Cerebellar cortex (tissue), 1 donor: Measurements from ENCODE around the gene ARV1.
A peak's percentile ranks its signal among the peaks of the same experiment; 100 is the strongest.
"Not testable (repeated sequence)": the region's sequence is repeated elsewhere in the genome, so short reads cannot be mapped to it uniquely, and the experiment has no call there.

Experiments used
- DNase-seq: peaks from one replicate; pipeline ENCODE4 v3.0.0-alpha.2; 2015; ENCODE audit warnings: low spot score

Gene ARV1

DNA sequence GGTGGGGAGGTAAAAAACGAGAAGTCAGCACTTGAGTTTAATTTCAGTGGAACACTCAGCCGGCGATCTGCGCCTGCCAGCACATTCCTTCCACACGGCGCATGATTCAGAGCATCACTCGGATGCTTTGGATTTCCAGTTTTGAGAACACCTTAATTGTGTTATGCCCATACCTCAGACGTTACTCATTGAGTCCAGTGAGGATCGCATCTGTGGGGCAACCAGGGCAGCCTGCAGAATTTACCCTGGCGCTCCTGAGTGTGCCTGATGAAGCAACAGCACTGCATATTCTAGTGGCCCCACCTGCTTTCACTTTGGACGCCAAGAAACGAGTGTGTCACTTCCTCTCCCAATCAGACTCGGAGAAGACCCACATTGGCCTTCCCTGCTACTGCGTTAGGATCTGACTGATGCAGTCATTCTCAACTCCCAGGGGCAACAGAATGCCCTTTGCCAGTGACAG, 41.3 kb downstream of the ARV1 start:
- DNase-seq: no peak

DNA sequence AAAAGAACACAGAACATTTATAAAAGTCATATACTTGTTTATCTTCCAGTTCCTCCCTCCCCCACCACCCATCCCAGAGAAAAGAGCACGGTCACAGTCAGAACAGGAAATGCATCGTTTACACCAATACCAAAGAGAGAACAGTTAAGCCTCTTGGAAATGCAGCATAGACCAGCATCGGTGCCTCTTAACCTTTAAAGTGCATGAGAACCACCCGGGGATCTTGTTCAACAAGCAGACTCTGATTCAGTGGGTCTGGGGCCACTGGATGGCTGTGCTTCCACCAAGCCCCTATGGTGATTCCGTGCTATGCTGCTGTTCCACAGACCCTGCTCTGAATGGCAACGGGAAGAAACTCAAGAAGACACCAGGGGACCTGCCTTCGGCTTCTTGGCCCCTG, 41.9 kb downstream of the ARV1 start:
- DNase-seq: no peak

GRCh38 chr1:231021540-231022031, 42.7 kb downstream of the ARV1 start:
- no peak for DNase-seq

DNA sequence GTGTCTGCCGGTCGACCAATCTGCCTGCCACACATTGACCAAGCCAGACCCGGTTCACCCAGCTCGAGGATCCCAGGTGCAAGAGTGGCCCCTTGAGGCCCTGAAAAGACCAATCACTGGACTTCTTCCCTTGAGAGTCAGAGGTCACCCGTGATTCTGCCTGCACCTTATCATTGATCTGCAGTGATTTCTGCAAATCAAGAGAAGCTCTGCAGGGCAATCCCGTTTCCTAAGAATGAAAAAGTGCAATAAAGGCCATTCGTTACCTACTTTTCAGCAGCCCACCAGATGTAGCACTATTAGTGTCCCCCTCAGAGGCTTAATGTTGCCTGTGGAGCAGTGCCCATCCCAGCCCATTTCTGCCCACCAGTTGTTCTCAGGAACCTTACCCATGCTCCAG, 43.6 kb downstream of the ARV1 start:
- DNase-seq: not testable (repeated sequence)

DNA sequence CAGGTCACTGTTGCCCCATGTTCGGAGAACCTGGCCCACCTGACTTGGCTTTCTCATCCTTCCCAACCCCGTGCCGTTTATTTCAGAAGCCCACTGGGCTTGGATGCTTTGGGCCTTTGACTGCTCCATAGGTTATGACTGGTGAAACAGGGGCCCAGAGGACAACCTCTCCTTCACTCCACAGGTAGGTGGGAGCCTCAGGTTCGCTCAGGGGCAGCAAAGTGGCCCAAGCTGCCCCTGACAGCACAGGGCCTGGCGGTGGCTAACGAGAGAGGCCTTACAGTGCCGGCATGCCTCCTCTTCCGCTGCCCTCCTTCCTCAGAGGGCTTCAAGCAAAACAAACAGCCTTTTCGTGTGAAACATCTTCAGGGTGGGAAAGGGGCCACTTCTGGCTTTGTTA, 44.3 kb downstream of the ARV1 start:
- no peak for DNase-seq

GRCh38 chr1:231026576-231026975, 47.7 kb downstream of the ARV1 start:
- DNase-seq: no peak

- DNase-seq: no peak
Measured at GRCh38 chr1:231027136-231027925, 48.4 kb downstream of the ARV1 start.

GRCh38 chr1:231027971-231028370, 49.1 kb downstream of the ARV1 start:
- no peak for DNase-seq

GRCh38 chr1:231028682-231029081, 49.8 kb downstream of the ARV1 start:
- no peak for DNase-seq

DNA sequence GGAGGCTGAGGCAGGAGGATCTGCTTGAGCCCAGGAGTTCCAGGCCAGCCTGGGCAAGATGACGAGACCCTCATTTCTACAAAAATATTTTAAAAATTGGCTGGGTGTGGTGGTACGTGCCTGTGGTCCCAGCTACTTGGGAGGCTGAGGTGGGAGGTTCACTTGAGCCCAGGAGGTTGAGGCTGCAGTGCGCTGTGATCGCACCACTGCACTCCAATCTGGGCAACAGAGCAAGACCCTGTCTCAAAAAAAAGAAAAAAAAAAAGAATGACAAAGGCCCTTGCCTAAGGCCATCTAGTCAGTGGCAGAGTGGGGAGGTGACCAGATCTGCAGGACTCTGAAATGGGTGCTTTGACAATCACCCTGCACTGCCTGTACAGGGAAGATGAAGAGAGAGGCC, 50.4 kb downstream of the ARV1 start:
- DNase-seq: not testable (repeated sequence)

DNA sequence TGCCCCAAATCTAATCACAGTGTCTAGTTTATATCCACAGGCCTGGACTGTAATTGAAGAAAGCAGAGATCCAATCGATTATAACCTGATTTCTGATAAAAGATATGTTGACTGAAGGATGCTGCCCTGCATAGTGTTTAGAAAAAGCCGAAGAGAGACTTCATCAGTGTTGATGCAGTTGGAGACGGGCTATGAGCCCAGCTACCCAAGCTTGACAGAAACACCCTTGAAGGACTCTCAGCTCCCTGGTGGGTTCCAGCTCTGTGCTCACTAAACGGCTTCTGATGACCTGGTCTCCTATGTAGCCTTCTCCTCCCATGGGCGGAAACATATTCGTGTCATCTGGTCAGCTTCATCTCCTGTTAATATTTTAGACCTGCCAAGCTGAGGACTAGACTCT, 50.9 kb downstream of the ARV1 start:
- no peak for DNase-seq

GRCh38 chr1:231032963-231033362, 54.1 kb downstream of the ARV1 start:
- DNase-seq: peak; percentile 13

DNA sequence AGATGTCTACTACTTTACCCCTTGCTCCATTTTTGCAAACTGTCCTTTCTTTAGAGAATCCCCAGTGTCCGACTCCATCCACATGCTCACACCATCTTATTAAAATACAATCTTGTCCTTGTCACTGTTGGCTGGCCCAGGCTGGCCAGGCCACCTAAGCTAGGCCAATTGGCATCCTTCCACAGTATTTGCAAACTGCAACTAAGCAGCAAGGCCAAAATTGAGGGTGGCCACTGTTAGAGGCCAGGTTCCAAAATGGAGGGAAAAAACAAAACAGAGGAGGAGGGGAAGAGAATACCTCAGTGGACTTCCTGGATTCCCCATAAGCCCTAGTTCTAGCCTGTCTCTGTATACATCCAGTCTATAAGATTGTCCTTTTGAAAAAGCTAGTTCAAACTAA, 56.9 kb downstream of the ARV1 start:
- no peak for DNase-seq

DNA sequence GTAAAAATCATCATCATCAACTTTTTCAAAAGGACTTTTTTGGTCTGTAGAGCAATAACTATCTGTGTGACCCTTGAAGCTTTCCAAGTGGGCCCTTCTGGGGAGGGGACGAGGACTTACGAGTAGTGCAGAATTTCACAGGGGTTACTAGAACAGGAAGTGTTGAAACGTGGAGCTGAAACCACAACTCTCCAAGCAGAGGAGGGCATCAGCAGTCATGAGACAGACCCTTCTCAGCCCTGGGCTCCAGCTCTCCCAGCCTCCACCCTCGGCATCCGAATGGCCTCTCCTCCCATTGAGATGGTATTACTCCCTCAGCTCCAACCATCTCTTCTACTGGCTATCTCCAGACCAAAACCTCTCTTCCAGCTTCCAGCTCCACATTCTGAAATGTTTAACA, 57.5 kb downstream of the ARV1 start:
- DNase-seq: no peak

DNA sequence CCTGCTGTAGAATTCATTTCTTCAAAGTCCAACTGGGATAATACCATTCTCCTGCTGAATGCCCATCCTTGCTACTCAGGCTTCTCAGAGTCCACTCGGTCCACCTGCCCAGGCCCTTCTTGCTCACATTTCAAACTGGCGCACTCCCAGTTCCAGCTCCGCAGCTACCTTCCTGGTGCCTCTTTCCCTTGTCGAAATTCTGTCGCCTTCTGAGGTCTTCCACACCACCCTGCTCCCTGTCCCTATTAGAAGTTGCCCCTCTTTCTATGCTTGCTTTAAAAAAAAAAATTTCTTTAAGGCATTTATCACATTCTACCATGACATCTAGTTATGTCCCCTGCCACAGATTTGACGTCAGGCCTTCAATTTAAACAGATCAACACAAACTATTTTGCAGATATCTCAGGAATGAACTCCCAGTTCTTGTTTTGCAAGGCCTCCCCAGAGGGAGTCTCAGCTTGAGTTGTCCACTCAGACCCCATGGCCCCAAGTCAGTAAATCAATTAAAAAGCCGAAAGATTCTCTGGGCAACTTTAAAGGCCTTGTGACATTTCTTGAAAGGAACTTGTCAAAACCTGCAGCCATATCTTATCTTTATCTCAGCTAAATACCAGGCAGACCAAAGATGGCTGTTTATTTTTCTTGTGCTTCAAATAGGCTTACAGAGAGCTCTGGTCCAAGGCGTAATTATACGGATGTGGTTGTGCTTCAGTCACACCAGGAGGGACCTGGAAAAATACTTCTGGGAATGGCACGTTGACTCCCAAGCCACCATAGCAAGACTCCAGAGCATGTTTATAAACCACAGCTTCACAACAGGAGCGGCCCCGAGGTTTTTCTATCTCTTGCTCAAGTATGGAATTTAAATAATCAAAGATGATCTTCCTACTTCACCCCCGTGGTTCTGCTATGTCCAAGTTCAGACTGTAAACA, 59.0 kb downstream of the ARV1 start:
- DNase-seq: no peak

DNA sequence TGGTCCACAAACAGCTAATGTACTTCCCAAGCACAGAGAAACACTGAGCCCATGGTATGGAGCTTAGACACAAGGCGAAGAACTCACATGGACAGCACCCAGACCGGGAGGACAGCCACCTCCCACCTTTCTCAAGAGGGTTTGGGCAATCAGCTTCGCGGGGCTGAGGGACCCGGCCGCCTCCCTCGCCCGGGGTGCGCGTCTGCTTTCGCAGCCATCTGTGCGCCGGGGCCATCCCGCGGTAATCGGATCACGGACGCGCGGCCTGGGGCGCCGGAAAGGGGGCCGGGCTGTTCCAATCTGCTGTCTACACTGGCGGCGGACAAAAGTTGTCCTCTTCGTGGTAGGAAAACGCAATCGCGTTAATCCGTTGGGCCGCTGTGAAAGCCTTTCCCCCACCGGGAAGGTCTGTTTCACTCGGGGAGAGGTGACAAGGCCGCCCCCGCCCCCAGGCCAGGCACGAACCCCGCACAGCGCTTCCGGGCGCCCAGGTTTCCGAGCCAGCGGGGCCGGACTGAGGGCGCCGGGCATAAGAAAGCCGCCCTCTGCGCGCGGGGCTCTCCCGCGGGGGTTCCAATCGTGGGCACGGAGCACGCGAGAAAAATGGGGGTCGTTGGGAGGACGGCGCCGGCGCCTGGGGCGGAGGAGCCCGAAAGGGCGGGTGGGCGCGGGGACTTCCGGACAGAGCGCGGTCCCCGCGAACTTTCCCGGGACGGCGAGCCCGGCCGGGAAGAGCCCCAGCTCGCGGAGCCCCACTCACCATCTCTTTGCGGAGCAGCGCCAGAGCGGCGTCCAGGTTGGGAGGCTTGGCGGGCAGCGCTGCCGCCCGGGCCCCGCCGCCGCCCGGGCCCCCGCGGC, 60.5 kb downstream of the ARV1 start:
- DNase-seq: no peak

- no peak for DNase-seq
Measured at GRCh38 chr1:231040019-231040799, 61.3 kb downstream of the ARV1 start, which contains the start of gene FAM89A. Gene FAM89A, minus strand, starts transcription at chr1:231040254. Its CDS starts 43 bp downstream, at chr1:231040211.

DNA sequence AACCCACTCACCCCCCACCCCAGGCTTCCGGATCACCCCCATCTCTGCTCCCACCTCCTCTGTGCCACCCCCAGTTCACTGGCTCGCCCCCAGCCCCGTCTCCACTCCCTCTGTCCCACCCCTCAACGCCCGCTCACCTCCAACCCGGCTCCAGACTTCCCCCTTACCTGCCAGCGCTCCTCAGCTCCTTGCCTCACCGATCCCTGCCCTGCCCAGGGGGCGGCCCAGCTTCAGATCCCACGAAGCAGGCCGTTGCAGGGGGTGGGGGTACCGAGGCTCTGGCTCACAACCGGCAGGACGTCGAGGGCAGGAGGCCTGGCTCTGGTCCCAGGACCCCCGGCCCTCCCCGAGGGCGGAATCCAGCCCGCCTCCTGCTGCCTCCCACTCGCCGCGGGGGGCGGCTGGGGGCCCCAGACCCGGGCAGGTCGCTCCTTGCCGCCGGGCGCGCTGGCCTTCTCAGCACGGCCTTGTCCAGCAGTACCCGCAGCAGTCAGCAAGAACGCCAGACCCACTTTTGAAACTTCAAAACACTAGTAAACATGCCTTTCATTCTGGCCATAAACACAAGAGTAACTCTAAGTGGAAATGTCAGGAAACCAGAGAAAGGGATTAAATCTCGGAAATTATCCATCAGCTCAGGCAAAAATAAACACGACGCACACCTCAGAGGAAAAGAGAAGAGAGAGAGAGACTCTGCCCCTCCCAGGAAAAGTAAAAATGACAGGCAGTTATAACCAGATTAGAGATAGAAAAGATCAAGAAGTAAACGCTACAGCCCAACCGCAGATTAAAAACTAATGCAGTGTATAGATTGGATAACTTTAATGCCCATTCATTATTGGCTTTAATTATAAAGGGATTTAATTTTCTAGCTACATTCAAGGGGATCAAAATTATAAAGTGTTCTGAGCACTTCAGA, 62.2 kb downstream of the ARV1 start:
- DNase-seq: no peak

DNA sequence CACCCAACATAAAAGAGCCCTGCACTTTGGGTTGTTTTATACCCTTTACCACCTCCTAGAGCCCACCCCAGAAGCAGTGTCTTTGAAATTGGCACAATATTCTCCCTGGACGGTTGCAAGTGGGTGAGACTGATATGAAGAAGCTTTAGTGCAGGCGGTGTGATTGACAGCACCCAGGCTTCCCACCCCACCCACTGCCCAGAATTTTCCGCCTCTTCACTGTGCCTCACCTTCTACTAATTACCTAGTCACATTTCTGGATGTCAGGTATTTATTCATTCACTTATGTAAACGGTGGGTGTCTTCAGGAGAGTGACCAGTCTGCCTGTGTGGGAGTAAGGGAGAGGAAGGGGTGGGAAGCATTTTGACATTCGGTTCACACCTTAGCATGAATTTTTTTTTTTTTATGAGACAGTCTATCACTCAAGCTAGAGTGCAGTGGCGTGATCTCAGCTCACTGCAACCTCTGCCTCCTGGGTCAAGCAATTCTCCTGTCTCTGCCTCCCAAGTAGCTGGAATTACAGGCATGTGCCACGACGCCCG, 62.9 kb downstream of the ARV1 start:
- no peak for DNase-seq

DNA sequence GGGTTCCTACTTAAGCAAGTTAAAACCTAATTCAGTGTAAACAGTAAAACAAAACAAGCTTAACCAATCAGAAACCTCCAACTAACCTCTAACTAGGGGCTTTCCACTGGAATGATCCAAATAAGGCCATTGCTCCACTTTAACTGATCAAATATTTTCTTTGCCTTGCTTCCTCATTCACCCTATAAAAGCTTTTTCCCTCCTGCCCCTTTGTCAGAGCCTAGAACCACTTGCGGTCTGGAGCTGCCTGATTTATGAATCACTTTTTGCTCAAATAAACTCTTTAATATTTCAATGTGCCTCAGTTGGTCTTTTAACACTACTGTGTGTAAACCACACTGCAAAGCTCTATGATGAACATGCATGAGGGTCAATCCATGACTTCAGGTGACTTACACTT, 65.7 kb downstream of the ARV1 start:
- no peak for DNase-seq
